GM10266 (cell line): Measurements from ENCODE around the gene PODXL.
A peak's percentile ranks its signal among the peaks of the same experiment; 100 is the strongest.
"Not testable (repeated sequence)": the region's sequence is repeated elsewhere in the genome, so short reads cannot be mapped to it uniquely, and the experiment has no call there.

Experiments
- DNase-seq: peaks from one replicate; pipeline ENCODE4 v3.0.0; 2012; ENCODE audit errors: extremely low spot score
- TF ChIP-seq, protein P1 (sequence below): IDR thresholded peaks from 2 replicates; pipeline ENCODE4 v1.5.1; 2012; ENCODE audit warnings: mild to moderate bottlenecking, low read depth; ENCODE audit not compliant: control insufficient read depth, insufficient read depth; ENCODE audit errors: missing control alignments

Gene PODXL

DNA sequence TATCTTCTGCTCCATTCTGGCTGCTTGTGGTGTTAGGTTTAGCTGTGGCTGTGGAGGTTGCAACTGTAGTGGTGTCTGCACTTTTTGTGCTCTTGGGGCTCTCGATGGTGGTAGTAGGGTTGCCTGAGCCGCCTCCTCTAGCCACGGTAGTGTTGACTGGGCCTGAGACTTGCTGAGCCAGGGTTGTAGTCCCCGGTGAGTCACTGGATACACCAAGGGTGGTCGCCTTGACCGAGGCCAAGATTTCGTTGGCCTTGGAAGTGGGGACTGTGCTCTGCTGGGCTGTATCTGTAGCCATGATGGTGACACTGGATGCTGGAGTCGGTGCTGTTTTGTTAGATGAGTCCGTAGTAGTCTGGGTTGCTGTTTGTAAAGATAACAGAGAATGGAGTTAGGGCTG is 45.4 kb downstream of the PODXL start:
- DNase-seq, result no peak
- TF ChIP-seq, protein P1, sequence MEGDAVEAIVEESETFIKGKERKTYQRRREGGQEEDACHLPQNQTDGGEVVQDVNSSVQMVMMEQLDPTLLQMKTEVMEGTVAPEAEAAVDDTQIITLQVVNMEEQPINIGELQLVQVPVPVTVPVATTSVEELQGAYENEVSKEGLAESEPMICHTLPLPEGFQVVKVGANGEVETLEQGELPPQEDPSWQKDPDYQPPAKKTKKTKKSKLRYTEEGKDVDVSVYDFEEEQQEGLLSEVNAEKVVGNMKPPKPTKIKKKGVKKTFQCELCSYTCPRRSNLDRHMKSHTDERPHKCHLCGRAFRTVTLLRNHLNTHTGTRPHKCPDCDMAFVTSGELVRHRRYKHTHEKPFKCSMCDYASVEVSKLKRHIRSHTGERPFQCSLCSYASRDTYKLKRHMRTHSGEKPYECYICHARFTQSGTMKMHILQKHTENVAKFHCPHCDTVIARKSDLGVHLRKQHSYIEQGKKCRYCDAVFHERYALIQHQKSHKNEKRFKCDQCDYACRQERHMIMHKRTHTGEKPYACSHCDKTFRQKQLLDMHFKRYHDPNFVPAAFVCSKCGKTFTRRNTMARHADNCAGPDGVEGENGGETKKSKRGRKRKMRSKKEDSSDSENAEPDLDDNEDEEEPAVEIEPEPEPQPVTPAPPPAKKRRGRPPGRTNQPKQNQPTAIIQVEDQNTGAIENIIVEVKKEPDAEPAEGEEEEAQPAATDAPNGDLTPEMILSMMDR, result no peak

DNA sequence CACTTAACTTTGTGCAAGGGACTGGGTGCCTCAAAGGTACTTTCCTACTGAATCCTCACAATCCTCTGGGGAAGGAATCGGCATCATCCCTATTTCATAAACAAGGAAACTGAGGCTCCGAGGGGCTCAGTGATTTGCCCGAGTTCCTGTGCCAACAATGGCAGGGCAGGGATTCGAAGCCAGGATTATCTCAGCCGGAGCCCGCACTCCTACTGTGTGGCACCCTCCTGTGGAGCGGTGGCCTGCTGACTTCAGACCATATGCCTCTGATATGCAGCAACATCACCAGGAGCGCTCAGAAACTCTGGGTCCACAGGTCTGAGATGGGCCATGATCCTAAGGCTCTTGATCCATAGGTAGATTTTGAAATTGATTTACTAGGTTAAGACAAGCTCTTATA is 46.6 kb downstream of the PODXL start:
- TF ChIP-seq, protein P1, result no peak
- no peak for DNase-seq

DNA sequence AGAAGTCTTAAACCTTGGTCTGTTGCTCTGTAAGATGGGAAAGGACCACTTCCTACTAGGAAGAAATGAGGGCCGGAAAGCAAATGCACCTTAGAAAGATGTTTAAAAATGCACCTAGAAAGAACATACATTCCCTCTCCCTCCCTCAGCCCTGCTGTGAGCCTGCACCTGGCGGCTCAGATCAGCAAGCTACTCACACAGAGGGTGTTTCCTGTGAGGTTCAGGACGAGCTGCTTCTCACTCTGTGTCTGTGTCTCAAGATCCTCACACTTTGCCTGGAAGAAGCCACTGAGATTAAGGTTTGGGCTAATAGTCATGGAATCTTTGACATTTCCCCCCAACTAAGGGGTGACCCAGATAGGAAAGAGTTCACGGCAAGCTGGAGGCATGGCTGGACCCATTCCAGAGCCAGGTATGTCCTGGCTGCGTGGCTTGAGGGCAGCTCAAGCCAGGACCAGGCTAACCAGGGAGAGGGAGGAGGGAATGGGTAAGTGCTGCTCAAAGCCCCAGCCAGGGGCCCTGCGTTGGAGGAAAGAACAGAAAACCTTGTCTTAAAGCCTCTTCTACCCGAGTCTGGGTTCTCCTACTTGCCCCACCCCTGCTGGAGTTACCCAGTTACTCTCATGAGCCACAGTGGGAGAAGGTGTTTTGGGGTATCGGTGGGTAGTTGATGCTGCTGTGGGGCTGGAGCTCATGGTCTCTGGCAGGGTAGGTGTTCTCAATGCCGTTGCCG is 47.5 kb downstream of the PODXL start:
- no peak for DNase-seq
- TF ChIP-seq, protein P1, result no peak

DNA sequence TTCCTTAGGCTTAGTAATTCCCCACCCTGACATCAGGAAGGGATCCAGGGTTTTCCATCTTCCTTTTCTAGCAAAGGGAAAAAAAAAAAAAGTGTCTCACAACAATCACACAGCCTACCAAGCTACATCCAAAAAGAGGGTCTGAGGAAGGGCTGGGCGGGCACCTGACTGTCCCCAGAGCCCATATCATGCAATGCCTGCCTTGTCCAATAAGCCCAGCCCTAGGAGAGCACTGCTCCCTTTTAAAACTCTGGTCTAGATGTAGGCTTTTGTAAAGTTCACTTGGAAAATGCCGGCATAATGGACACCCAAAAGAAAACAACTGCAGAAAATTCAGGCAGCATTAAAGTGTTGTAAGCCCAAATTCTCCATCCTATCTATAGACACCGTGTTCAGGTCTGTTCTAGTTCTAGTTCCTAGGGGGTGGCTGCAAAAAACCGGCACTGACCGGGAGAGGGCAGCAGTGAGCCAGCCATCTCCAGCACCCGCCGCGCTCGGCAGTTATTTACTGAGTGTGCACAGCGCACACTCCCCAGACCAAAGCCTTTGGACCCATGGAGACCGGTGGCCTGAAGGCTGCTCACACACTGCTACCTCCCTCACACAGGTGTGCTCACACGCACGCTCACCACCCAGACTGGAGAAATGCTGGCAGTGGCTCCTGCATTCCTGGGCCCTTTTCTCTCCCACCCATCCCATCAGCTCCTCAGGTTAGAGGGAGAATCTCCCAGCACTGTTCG is 48.7 kb downstream of the PODXL start:
- DNase-seq, result peak; percentile 67
- TF ChIP-seq, protein P1, result peak; percentile 96

DNA sequence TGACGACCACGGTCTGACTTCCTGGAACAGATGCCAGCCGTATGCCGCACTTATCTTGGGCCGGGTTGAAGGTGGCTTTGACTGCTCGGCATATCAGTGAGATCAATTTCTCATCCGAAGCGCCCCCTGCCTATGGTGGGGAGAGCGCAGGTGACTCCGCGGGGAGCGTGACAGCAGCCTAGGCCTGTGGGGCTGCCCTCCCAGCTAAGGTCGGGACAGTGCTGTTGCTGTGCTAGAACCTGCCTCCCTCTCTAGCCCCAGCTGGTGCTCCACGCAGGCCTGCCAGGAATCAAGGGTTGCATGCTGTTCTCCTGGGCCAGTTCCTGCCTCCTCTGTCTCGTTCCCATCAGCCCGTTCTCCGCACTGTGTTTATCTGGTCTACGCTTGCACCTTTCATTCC is 49.8 kb downstream of the PODXL start:
- TF ChIP-seq, protein P1, result no peak
- no peak for DNase-seq

DNA sequence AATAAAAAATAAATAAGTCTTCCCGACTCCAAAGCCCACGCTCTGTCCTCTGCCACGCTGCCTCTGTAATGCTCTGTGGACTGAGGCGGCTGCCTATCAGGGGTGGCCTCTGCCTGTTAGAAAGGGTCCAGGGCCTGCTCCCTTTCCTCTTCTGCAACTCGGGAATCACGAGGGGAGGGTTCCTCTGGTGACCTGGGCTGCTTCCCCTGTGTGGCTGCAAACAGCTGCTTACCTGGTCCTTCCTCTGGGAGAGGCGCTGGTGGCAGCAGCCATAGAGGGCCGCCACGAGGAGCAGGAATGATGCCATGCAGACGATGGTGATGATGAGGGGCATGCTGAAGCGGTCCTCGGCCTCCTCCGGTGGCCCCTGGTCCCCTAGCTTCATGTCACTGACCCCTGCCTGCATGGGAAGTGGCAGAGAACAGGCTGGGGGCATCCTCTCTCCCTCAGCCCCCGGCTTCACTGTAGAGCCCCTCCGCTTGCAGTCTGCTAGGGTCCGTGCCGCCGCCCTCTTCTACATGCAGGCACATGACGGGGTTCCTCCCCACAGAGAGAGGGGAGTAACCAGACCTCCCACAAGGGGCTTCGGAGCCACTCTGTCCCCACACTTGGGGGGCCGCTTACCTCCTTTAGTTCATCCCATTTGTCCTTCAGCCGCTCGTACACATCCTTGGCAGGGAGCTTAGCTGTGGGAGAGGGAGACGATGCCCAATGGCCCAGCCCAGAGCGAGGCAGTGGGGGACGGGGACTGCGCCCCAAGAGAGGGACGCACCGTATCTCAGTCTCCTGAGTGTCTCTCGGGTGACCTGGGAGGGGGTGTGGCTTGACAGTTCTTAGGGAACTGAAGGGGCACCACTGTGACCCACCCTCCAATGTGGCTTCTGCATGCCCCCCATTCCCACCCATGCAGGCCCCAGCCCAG is 50.5 kb downstream of the PODXL start:
- DNase-seq, result no peak
- TF ChIP-seq, protein P1, result no peak

DNA sequence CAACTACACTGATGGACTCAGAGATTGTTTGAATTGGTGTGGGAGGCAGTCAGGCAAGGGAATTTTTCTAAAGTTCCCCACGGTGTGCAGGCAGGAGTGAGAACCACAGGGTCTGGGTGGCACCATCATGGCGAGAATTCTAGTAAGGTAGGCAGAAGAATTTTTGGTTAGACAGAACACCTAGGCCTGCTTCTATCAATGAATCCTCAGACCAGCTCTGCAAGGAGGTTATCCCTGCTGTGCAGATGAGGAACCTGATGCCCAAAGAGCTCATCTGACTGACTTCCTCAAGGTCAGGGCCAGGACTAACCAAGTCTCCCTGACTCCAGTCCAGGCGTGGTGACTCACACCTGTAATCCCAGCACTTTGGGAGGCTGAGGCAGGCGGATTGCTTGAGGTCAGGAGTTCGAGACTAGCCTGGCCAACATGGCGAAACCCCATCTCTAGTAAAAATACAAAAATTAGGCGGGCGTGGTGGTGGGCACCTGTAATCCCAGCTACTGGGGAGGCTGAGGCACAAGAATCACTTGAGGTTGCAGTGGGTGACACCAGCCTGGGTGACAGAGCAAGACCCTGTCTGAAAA is 51.3 kb downstream of the PODXL start:
- DNase-seq, result not testable (repeated sequence)
